DOHH2 (cell line): ENCODE data around the gene RBM26.

ENCODE experiments used
- EZH2phosphoT487 ChIP-seq: fragments of 200-600 bp; sonication (generic); IDR thresholded peaks from 2 replicates; pipeline ENCODE4 v1.6.1; 2017; ENCODE audit warnings: borderline replicate concordance, mild to moderate bottlenecking, antibody characterized with exemption, low read length, moderate library complexity, mixed read lengths
- TF ChIP-seq, protein P1 (sequence below): fragments of 200-600 bp; sonication (generic); IDR thresholded peaks from one replicate; pipeline ENCODE4 v1.5.1; 2014; ENCODE audit warnings: antibody characterized with exemption, mild to moderate bottlenecking, low read depth, low read length; ENCODE audit not compliant: poor library complexity, severe bottlenecking

DNA sequence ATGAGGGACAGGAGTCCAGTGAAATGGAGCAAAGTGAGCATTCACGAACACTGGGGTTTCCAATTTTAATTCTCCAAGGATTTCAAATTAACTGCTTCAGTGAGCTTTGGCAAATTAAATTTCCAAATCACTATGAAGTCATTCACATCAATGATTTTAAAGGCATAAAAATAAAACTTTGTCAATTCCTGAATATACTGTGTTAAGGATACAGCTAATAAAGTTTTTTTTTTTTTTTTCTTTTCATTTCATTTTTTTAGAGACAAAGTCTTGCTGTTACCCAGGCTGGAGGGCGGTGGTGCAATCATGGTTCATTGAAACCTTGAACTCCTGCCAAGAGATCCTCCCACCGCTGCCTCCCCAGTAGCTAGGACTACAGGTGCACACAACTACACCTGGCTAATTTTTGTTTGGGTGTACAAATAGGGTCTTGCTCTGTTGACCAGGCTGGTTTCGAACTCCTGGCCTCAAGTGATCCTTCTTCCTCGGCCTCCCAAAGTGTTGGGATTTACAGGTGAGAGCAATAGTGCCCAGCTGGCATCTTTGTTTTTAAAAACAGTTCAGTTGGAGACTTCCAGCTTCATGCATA, 21.9 kb downstream of the RBM26 start:
- TF ChIP-seq, protein P1, sequence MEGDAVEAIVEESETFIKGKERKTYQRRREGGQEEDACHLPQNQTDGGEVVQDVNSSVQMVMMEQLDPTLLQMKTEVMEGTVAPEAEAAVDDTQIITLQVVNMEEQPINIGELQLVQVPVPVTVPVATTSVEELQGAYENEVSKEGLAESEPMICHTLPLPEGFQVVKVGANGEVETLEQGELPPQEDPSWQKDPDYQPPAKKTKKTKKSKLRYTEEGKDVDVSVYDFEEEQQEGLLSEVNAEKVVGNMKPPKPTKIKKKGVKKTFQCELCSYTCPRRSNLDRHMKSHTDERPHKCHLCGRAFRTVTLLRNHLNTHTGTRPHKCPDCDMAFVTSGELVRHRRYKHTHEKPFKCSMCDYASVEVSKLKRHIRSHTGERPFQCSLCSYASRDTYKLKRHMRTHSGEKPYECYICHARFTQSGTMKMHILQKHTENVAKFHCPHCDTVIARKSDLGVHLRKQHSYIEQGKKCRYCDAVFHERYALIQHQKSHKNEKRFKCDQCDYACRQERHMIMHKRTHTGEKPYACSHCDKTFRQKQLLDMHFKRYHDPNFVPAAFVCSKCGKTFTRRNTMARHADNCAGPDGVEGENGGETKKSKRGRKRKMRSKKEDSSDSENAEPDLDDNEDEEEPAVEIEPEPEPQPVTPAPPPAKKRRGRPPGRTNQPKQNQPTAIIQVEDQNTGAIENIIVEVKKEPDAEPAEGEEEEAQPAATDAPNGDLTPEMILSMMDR: no peak
- no peak for TF ChIP-seq EZH2phosphoT487
